Activated CD4-positive, alpha-beta T cell treated with anti-CD3 and anti-CD28 coated beads for 48 hours (primary cell): ENCODE measurements around the gene CECR2.
A peak's percentile ranks its signal among the peaks of the same experiment; 100 is the strongest.

ENCODE experiments used
- DNase-seq: peaks from one replicate; pipeline ENCODE4 v3.0.0-alpha.2; 2020

CECR2 gene

GRCh38 chr22:17368554-17369438 is 464 bp upstream of the CECR2 start:
- peak; percentile 6 for DNase-seq

- no peak for DNase-seq
These were observed 936 bp downstream of the CECR2 start for GRCh38 chr22:17370026-17370765.

- no peak for DNase-seq
These were observed 1.6 kb downstream of the CECR2 start for GRCh38 chr22:17370766-17371432.

- DNase-seq, result no peak
These were observed 2.2 kb downstream of the CECR2 start for GRCh38 chr22:17371448-17371847.

- no peak for DNase-seq
These were observed 4.6 kb downstream of the CECR2 start for GRCh38 chr22:17373855-17374254.

GRCh38 chr22:17375914-17376614 is 6.8 kb downstream of the CECR2 start:
- DNase-seq, result no peak

- DNase-seq, result no peak
These were observed 7.7 kb downstream of the CECR2 start for GRCh38 chr22:17376950-17377349.

- no peak for DNase-seq
These were observed 10.7 kb downstream of the CECR2 start for GRCh38 chr22:17379944-17380343.

- DNase-seq, result no peak
These were observed 11.3 kb downstream of the CECR2 start for GRCh38 chr22:17380359-17381087.

GRCh38 chr22:17381192-17381913 is 12.1 kb downstream of the CECR2 start:
- no peak for DNase-seq

GRCh38 chr22:17384612-17385330 is 15.5 kb downstream of the CECR2 start:
- no peak for DNase-seq

- no peak for DNase-seq
These were observed 18.1 kb downstream of the CECR2 start for GRCh38 chr22:17387356-17387755.

- no peak for DNase-seq
These were observed 19.0 kb downstream of the CECR2 start for GRCh38 chr22:17388235-17388634.

GRCh38 chr22:17390087-17390486 is 20.8 kb downstream of the CECR2 start:
- no peak for DNase-seq

GRCh38 chr22:17396516-17396915 is 27.3 kb downstream of the CECR2 start:
- no peak for DNase-seq

GRCh38 chr22:17397756-17398547 is 28.7 kb downstream of the CECR2 start:
- DNase-seq, result no peak

GRCh38 chr22:17400305-17400704 is 31.0 kb downstream of the CECR2 start:
- no peak for DNase-seq

- no peak for DNase-seq
These were observed 32.5 kb downstream of the CECR2 start for GRCh38 chr22:17401728-17402127.

- no peak for DNase-seq
These were observed 33.0 kb downstream of the CECR2 start for GRCh38 chr22:17402293-17402692.

- no peak for DNase-seq
These were observed 34.6 kb downstream of the CECR2 start for GRCh38 chr22:17403906-17404305.
